ENCODE results near the gene ABCB11. TPM values are rescaled to one million over a fixed set of nuclear protein-coding genes. Genes with fewer than 3 reads are reported as not detected.

Gene ABCB11
- polyA plus RNA-seq, 3 donors from 2014 or later, result not detected

DNA sequence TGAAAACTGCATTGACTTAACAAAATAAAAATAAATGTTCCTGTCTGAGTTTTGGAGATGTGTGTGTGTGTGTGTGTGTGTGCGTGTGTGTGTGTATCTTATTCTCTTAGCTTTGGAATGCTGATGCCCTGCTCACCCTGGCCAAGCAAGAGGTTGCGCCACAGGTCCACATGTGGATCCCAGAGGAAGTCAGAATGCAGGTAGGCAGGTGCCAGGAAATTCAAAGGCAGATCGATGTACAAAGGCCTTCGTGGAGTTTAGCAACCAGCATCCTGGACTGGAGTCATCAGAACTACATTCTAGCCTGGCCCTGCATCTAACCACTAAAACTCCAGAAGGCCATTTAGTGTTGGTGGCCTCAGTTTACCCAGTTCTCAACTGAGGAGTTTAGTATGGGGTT is 117.6 kb downstream of the ABCB11 start:
- Mint-ChIP-seq H3K9me3 (no peaks in the 10 kb centered on the region), H3K36me3 (no peaks in the 10 kb centered on the region), H3K27me3 (ENCODE audit: low read depth in 3 of 3) (peaks cover 6 to 17% (median 10%) of the 10 kb centered on the region in 3 donors), H3K4me1 (peaks cover 0 to 7% of the 10 kb centered on the region in 2 donors), H3K4me3 (no peak overlapping the region), H3K27ac (no peak overlapping the region)
- no peak for DNase-seq

DNA sequence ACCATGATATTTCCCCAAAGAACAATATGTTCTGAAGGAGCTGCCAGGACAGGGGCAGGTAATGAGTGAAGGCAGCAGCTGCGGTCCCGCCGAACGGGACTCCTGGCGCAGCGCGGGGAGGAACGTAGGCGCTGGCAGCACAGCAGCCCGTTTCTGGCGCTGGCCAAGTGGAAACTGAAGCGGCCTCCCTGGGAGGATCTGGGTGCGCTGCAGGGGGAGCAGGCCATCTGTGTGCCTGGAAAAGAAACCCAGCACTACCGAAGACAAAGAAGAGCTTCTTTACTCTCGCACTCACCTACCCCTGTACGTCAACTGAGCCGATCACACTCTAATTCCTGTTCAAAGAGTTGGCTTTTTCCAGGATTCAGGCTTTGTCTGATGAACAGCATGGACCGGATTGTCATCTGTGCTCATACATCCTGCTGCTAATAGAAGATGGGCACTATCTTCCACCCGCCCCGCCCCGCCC is 118.2 kb downstream of the ABCB11 start:
- Mint-ChIP-seq H3K4me1 (peaks cover 0 to 7% of the 10 kb centered on the region in 2 donors), H3K9me3 (no peaks in the 10 kb centered on the region), H3K36me3 (no peaks in the 10 kb centered on the region), H3K27ac (no peak overlapping the region), H3K27me3 (ENCODE audit: low read depth in 3 of 3) (peaks cover 9 to 18% (median 10%) of the 10 kb centered on the region in 3 donors), H3K4me3 (peak overlapping the region in 3 of 5 donors; percentile 7 to 25 (median 24))
- no peak for DNase-seq

DNA sequence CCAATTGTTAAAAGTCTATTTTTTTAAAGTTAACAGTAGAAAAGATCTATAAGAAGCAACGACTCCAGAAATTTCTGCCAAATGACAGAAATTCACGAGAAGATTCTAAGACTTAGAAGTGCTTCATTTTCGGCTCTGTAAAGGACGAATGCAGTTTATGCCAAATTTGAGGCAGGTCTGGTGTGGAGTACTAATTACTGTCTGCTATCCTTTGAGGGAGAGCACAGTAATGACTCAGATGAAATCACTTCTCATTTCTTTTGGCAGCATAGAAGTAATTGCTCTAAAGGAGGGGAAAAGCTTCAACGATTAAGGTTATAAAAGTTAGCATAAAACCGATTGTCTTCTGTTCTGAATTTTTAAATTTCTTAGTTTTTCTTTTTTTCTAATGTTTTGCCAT is 118.7 kb downstream of the ABCB11 start:
- Mint-ChIP-seq H3K36me3 (no peaks in the 10 kb centered on the region), H3K4me1 (peaks cover 0 to 7% of the 10 kb centered on the region in 2 donors), H3K9me3 (no peaks in the 10 kb centered on the region), H3K27me3 (ENCODE audit: low read depth in 3 of 3) (peaks cover 10 to 22% (median 11%) of the 10 kb centered on the region in 3 donors), H3K27ac (no peak overlapping the region), H3K4me3 (peak overlapping the region in 2 of 5 donors; percentile 7 to 25)
- no peak for DNase-seq

DNA sequence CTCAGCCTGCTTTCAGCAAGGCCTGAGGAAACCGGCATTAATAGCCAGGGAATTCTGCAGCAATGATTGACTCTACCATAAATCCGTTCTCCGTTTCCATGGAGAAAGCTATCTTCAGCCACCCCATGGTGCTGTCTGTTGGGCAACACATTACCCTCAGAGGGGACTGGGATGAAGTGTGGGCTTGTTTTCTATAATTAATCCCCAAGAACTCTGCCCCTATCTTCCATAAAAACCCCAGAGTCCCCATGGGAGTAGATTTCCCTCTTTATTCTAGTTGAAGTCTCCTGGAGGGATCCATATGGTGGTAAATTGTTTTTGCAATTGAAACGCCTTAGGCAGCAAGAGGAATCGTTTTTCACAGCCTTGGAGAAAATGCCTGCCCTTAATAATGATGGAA is 120.8 kb downstream of the ABCB11 start:
- H3K9me3 Mint-ChIP-seq, result no peaks in the 10 kb centered on the region
- peaks cover 10 to 30% (median 11%) of the 10 kb centered on the region in 3 donors for H3K27me3 Mint-ChIP-seq (ENCODE audit: low read depth in 3 of 3)
- H3K4me3 Mint-ChIP-seq, result no peak overlapping the region
- H3K4me1 Mint-ChIP-seq, result peaks cover 0 to 7% of the 10 kb centered on the region in 2 donors
- H3K36me3 Mint-ChIP-seq, result no peaks in the 10 kb centered on the region
- DNase-seq, result no peak
- H3K27ac Mint-ChIP-seq, result no peak overlapping the region

DNA sequence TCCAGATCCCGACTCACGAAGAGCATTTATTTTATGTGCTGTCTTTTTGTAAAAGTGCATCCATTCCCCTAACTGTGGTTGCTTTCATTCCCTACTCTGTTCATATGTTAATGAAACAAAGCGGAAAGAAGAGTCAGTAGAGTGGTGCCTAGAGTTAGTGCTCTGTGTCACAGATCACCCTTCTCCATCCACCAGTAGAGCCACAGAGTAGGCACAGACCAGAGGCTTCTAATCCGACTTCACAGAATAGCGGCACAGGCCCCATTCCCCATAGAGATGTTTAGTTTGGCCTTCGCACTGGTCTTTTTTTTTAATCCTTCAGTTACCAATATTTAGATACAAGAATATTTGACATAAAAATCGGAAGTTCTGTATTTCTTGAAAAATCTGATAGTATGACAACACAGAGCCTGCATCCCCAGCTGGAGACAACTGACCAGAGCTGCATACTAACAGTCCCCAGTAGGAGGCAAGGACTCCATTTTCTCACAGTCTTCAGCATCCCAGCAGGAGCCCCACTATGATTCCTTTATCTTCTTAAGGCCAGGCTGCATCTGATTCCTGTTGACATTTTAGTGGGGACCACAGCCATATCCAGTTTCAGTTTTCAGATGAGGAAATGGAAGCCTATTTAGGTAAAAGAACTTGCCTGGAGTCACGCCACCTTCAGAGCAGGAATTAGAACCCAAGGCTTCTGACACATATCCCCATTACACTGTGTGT is 123.0 kb downstream of the ABCB11 start:
- Mint-ChIP-seq H3K4me3 (no peak overlapping the region), H3K9me3 (no peaks in the 10 kb centered on the region), H3K4me1 (peaks cover 0 to 7% of the 10 kb centered on the region in 2 donors), H3K27ac (no peak overlapping the region), H3K27me3 (ENCODE audit: low read depth in 3 of 3) (peaks cover 5 to 37% (median 9%) of the 10 kb centered on the region in 3 donors), H3K36me3 (no peaks in the 10 kb centered on the region)
- DNase-seq, result no peak

DNA sequence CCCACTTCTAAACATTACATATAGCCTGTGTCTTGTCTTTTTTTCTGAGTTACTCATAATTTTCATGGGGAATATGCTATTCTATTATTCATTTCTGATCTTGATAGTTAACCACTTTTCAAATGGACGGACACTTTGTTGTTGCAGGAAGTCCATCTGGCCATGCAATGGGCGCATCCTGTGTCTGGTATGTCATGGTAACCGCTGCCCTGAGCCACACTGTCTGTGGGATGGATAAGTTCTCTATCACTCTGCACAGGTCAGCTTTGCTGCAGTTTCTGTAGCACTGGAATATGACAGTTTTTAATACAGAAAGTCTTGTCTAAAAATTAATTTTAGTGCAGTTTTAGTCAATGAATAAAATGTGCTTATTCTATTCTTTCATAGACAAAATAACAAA is 126.8 kb downstream of the ABCB11 start:
- DNase-seq, result no peak
- no peaks in the 10 kb centered on the region for H3K9me3 Mint-ChIP-seq
- no peaks in the 10 kb centered on the region for H3K4me1 Mint-ChIP-seq
- H3K27ac Mint-ChIP-seq, result no peak overlapping the region
- H3K4me3 Mint-ChIP-seq, result no peak overlapping the region
- H3K36me3 Mint-ChIP-seq, result no peaks in the 10 kb centered on the region
- peaks cover 0 to 31% (median 5%) of the 10 kb centered on the region in 3 donors for H3K27me3 Mint-ChIP-seq (ENCODE audit: low read depth in 3 of 3)

DNA sequence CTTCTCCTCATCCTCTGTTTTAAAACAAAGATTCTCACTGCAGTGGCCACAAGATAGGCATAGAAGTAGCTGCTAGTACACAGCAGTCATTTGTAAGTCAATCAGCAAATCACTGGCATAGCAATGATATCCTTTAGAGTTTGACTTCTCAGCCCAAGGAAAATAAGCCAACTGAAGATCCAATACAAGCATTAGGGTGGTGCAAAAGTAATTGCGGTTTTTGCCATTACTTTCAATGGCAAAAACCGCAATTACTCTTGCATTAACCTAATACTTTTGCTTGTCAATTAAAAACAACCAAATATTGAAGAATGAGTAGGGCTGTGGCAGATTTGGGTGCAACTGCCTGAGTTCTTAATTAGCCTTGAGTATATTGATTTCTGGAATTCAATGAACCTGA is 127.2 kb downstream of the ABCB11 start:
- no peak for DNase-seq
- Mint-ChIP-seq H3K27me3 (ENCODE audit: low read depth in 3 of 3) (peaks cover 2 to 29% (median 5%) of the 10 kb centered on the region in 3 donors), H3K9me3 (no peaks in the 10 kb centered on the region), H3K36me3 (no peaks in the 10 kb centered on the region), H3K27ac (no peak overlapping the region), H3K4me1 (no peaks in the 10 kb centered on the region), H3K4me3 (no peak overlapping the region)

DNA sequence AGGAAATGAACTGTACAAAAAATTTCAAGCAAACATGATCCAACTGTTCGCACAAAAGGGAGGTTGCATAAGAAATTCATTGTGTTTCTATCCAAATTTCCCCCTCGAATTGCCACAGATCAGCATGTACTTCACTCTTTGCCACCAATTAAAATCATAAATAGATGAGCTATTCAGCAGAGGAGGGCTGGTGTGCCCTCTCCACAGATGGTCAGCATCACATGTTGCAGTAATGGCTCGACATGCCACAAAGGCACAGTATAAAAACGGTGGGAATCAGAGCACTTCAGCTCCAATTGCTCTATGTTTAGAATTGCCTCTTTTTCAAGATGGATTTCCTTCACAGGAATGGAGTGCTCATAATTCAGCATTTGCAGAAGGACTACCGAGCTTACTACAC is 130.1 kb downstream of the ABCB11 start, which contains the start of gene G6PC2:
G6PC2 (plus strand) TSS at position 289 of the 400 bp plus-strand sequence; CDS start at position 330, 41 bp downstream.
- Mint-ChIP-seq H3K9me3 (no peaks in the 10 kb centered on the region), H3K27ac (no peak within 1 kb of the TSS)

DNA sequence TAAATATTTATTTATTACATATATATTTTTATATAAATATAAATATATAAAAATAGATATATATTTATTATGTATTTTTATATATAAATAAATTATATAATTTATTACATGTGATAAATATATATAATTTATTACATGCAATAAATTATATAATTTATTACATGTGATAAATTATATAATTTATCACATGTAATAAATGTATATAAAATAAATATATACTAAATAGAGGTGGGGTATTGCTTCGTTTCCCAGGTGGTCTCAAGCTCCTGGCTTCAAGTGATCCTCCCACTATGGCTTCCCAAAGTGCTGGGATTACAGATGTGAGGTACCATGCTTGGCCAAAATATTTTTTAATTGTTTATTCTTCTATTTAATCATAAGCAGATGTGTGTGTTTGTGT is 133.7 kb downstream of the ABCB11 start:
- DNase-seq, result no peak
- peaks cover 0 to 4% (median 0%) of the 10 kb centered on the region in 3 donors for H3K36me3 Mint-ChIP-seq
- no peaks in the 10 kb centered on the region for H3K4me1 Mint-ChIP-seq
- no peaks in the 10 kb centered on the region for H3K9me3 Mint-ChIP-seq
- H3K4me3 Mint-ChIP-seq, result no peak overlapping the region
- H3K27me3 Mint-ChIP-seq (ENCODE audit: low read depth in 3 of 3), result peaks cover 4 to 11% (median 7%) of the 10 kb centered on the region in 3 donors
- no peak overlapping the region for H3K27ac Mint-ChIP-seq

More for the DNA sequence above, 130.1 kb downstream of the ABCB11 start, which contains the start of gene G6PC2:
- no peak for DNase-seq
- no peaks in the 10 kb centered on the region for H3K36me3 Mint-ChIP-seq
- H3K4me1 Mint-ChIP-seq, result no peaks in the 10 kb centered on the region
- no peak within 1 kb of the TSS for H3K4me3 Mint-ChIP-seq
- peaks cover 1 to 16% (median 2%) of the 10 kb centered on the region in 3 donors for H3K27me3 Mint-ChIP-seq (ENCODE audit: low read depth in 3 of 3)

DNA sequence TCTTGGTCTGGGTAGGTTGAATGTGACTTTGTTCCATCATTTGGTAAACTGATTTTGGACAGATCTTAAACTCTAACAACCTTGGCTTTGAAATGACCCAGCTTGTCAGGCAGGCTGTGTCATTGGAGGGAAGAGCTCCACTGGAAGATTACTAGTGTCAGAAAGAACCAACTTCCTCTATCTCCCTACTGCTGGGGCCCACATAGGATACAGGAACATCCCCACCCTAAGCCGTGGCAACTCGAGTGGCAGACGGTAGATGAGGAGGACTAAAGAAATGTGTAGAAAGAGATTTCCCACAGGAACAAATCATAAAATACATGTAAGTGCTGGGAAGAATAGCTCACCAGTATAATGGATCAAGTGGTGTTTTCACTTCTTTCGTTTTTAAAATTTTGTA is 134.3 kb downstream of the ABCB11 start:
- peaks cover 4 to 10% (median 7%) of the 10 kb centered on the region in 3 donors for H3K27me3 Mint-ChIP-seq (ENCODE audit: low read depth in 3 of 3)

DNA sequence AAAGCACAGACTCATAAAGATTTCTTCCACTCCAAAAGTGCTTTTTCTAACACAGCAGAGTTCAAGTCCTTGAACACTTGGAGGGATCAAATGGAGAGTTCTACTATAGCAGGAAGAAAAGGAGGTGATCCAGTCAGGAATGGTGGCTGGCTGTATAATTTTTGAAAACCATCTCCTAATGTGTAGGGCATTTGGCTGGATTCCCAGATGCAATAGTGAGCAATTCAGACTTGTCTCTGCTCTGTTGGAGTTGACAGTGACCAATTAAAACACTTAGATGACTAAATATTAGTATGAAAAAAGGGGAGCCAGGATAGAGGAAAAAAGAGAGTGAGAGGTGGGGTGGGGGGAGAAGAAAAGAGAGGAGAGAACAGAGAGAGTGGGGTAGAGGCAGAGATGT is 135.4 kb downstream of the ABCB11 start:
- DNase-seq, result no peak
- Mint-ChIP-seq H3K36me3 (peaks cover 0 to 4% (median 0%) of the 10 kb centered on the region in 3 donors), H3K27me3 (ENCODE audit: low read depth in 3 of 3) (peaks cover 4 to 11% (median 7%) of the 10 kb centered on the region in 3 donors), H3K4me3 (no peak overlapping the region), H3K4me1 (peaks cover under 1 to 1% of the 10 kb centered on the region in 2 donors), H3K27ac (no peak overlapping the region), H3K9me3 (no peaks in the 10 kb centered on the region)

More for the DNA sequence above, 134.3 kb downstream of the ABCB11 start:
- DNase-seq, result no peak
- H3K4me1 Mint-ChIP-seq, result no peaks in the 10 kb centered on the region
- no peak overlapping the region for H3K4me3 Mint-ChIP-seq
- no peak overlapping the region for H3K27ac Mint-ChIP-seq
- H3K36me3 Mint-ChIP-seq, result peaks cover 0 to 4% (median 0%) of the 10 kb centered on the region in 3 donors
- H3K9me3 Mint-ChIP-seq, result no peaks in the 10 kb centered on the region

DNA sequence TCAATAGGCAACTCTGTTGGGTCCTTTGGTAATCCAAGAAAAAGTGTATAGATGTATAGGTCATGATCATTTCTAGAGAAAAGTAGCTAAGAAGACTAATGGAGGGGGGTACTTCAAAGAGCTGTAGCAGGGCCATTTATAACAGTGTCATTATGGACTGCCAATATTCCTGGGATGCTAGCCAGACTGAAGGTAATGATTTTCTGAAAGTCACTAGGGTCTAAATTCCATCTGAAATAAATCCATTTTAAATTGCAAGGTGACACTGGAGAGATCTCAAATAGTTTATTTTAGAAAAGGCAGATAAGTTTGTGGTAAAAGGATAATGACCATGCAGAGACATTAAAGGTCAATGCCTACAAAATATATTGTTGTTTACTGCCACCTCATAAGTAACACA is 136.4 kb downstream of the ABCB11 start:
- Mint-ChIP-seq H3K4me3 (no peak overlapping the region), H3K27me3 (ENCODE audit: low read depth in 3 of 3) (peaks cover 8 to 16% (median 12%) of the 10 kb centered on the region in 3 donors), H3K27ac (no peak overlapping the region), H3K9me3 (no peaks in the 10 kb centered on the region), H3K4me1 (peaks cover 11 to 12% of the 10 kb centered on the region in 2 donors), H3K36me3 (peaks cover 0 to 4% (median 0%) of the 10 kb centered on the region in 3 donors)
- no peak for DNase-seq

DNA sequence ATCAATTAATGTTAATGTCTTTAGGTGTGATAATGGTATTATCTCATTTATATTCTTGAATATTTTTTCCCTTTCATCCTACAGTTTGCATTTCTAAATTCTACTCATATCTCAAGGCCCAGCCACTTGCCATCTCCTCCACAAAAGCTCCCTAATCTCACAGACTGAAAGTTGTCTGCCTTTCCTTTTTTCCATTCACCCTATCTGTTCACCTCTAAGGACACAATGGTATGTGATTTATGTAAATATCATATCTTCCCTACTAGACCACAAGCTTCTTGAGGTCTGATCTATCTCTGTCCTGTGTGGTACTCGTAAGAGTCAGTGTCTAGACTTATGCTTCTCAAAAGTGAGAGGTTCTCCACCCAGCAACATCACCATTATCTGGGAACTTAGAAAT is 137.0 kb downstream of the ABCB11 start:
- Mint-ChIP-seq H3K4me3 (no peak overlapping the region), H3K4me1 (peaks cover 11 to 18% of the 10 kb centered on the region in 2 donors), H3K27ac (no peak overlapping the region), H3K27me3 (ENCODE audit: low read depth in 3 of 3) (peaks cover 8 to 16% (median 12%) of the 10 kb centered on the region in 3 donors), H3K36me3 (peaks cover 0 to 4% (median 0%) of the 10 kb centered on the region in 3 donors), H3K9me3 (no peaks in the 10 kb centered on the region)
- no peak for DNase-seq

DNA sequence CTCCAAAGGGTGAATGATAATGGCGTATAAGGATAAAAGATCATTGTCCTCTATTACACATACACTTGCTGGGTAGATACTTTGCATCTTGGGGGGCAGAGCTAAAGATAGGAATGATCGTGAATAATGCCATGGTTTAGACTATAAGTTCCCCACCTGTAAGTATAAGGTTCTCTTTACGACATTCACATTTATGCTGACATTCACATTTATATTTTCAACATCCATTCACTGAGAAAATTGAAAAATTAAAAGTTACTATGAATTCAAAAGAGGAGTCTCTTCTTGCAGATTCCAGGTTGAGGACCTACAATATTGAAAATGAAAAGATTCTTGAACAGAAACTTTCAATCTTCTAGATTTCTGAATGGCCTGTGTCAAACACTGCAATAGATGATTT is 138.8 kb downstream of the ABCB11 start:
- H3K4me3 Mint-ChIP-seq, result no peak overlapping the region
- peaks cover 0 to 4% (median 0%) of the 10 kb centered on the region in 3 donors for H3K36me3 Mint-ChIP-seq
- DNase-seq, result no peak
- H3K27ac Mint-ChIP-seq, result no peak overlapping the region
- no peaks in the 10 kb centered on the region for H3K9me3 Mint-ChIP-seq
- H3K27me3 Mint-ChIP-seq (ENCODE audit: low read depth in 3 of 3), result peaks cover 6 to 16% (median 12%) of the 10 kb centered on the region in 3 donors
- peaks cover 11 to 18% of the 10 kb centered on the region in 2 donors for H3K4me1 Mint-ChIP-seq
